Pons (tissue), 1 donor: Measurements from ENCODE around the gene PLCH2.

Source experiments
- DNase-seq: peaks from one replicate; pipeline ENCODE4 v3.0.0-alpha.2; 2016; ENCODE audit warnings: low spot score

Gene PLCH2

GRCh38 chr1:2530513-2531361 is 54.6 kb downstream of the PLCH2 start:
- DNase-seq, result no peak

- DNase-seq, result no peak
Measured at GRCh38 chr1:2532485-2533160, 56.5 kb downstream of the PLCH2 start.

GRCh38 chr1:2533365-2533764 is 57.3 kb downstream of the PLCH2 start:
- DNase-seq, result no peak

- DNase-seq, result no peak
Measured at GRCh38 chr1:2534315-2534686, 58.2 kb downstream of the PLCH2 start.

GRCh38 chr1:2534687-2535441 is 58.8 kb downstream of the PLCH2 start:
- DNase-seq, result no peak

GRCh38 chr1:2535455-2535854 is 59.4 kb downstream of the PLCH2 start:
- no peak for DNase-seq

GRCh38 chr1:2535981-2536380 is 59.9 kb downstream of the PLCH2 start:
- no peak for DNase-seq

GRCh38 chr1:2537784-2538115 is 61.7 kb downstream of the PLCH2 start:
- no peak for DNase-seq

GRCh38 chr1:2538376-2538775 is 62.3 kb downstream of the PLCH2 start:
- DNase-seq, result no peak

GRCh38 chr1:2538872-2539271 is 62.8 kb downstream of the PLCH2 start:
- no peak for DNase-seq

- DNase-seq, result no peak
Measured at GRCh38 chr1:2539312-2539907, 63.3 kb downstream of the PLCH2 start.

- DNase-seq, result no peak
Measured at GRCh38 chr1:2540816-2541492, 64.9 kb downstream of the PLCH2 start.

- no peak for DNase-seq
Measured at GRCh38 chr1:2541619-2542245, 65.6 kb downstream of the PLCH2 start.

GRCh38 chr1:2542246-2542915 is 66.3 kb downstream of the PLCH2 start:
- DNase-seq, result no peak

- DNase-seq, result peak; percentile 55
Measured at GRCh38 chr1:2543543-2544092, 67.5 kb downstream of the PLCH2 start.

- DNase-seq, result no peak
Measured at GRCh38 chr1:2544093-2544874, 68.2 kb downstream of the PLCH2 start.

GRCh38 chr1:2544875-2545640 is 69.0 kb downstream of the PLCH2 start:
- no peak for DNase-seq

GRCh38 chr1:2545754-2546514 is 69.8 kb downstream of the PLCH2 start:
- DNase-seq, result peak; percentile 84
